GM21515 (cell line): ENCODE results near the gene GPD1L.
"Not testable (repeated sequence)": the region's sequence is repeated elsewhere in the genome, so short reads cannot be mapped to it uniquely, and the experiment has no call there.

Experiments used
- ATAC-seq: cut with Tn5 transposase; IDR thresholded peaks from one replicate; pipeline ENCODE4 v1.9.1; 2021; ENCODE audit not compliant: unreplicated experiment

The GPD1L gene

DNA sequence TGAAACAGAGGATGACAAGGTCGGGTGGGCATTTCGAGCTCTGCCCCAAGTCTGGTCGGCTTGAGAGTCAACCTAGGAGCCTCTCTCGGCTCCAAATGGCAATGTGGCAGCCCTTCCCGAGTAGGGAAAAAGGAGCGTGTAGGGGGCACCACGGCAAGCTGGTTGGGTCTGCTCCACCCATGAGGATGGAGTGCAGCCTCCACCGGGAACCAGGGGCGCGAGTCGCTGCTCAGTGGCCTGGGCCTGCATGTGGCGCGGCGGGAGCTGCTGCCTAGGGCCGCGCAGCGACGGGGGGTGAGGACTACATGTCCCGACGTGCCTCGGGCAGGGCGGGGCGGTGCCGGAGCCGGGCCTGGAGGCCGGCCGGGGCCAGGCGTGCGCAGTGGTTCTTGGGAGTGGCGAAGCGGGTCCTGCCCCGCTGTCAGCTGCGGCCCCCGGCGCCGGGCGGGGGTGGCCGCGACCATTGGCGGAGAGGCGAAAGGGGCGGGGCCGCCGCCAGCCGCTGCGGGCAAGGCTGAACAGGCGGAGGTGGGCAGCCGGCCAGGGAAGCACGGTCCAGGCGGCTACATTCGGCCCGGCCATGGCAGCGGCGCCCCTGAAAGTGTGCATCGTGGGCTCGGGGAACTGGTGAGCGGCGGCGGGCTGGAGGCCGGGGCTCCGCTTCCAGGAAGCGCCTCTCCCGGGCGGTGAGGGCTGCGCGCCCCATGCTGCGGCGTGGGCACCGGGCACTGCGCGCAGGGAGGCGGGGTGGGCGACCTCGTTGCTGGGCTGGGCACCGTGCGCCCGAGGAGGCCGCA is at the start of gene GPD1L:
Gene GPD1L (plus strand): TSS at position 489 of the 797 bp plus-strand sequence. CDS start 92 bp downstream, at position 581.
- ATAC-seq = peak; percentile 100

DNA sequence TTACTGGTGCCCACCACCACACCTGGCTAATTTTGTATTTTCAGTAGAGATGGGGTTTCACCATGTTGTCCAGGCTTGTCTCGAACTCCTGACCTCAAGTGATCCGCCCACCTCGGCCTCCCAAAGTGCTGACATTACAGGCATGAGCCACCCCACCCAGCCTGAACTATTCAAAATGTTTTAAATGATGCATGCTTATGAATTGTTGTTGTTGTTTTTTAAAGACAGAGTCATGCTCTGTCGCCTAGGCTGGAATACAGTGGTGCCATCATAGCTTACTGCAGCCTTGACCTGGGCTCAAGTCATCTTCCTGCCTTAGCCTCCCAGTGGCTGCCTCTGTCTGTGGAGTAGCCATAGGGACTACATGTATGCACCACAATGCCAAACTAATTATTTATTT is 48.0 kb upstream of the GPD1L start:
- ATAC-seq = not testable (repeated sequence)

DNA sequence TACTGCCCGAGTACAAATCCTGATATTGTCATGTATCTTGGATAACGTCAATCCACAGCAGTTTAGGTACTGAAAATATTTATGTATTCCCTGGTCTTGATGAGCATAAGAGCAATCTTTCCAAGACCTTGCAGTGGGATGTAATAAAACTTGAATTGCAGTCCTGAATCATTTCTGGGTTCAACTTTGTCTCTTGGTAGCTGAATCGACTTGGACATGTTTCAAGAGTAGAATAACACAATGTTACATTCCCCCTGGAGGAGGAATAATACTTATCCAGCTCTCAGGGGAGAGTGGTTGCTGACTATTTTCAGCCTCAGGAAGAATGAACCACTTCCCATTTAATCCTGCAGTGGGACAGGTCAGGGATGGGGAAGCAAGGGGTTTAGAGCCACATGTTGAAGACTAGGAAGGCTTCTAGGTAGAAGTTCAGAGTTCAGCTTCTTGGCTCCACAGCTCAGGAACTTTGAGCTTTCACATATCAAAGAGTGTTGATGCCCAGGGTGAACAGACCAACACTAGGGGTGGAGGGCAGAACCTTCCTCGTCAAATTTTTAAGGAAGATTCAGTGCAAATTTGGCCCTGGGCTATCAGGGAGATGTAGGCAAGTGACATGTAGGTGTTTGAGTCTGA is 43.4 kb upstream of the GPD1L start:
- ATAC-seq = no peak

DNA sequence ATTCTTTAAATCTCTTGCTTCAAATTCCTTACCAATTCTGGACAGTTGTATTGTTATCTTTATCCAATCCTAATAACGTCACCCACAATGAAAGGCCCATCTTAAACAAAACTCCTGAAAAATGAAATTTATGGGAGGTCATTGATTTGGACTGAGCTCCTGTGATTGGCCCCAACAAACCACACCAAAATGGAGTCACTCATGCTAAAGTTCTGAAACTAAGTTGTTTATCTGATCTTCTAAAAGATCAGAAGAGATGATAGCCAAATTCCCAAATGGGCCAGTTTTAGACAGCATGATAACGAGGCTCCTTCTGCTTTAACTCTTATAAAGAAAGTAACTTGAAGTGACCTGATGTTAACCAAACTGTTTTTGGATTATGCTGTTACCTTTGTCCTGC is 39.7 kb upstream of the GPD1L start:
- no peak for ATAC-seq

DNA sequence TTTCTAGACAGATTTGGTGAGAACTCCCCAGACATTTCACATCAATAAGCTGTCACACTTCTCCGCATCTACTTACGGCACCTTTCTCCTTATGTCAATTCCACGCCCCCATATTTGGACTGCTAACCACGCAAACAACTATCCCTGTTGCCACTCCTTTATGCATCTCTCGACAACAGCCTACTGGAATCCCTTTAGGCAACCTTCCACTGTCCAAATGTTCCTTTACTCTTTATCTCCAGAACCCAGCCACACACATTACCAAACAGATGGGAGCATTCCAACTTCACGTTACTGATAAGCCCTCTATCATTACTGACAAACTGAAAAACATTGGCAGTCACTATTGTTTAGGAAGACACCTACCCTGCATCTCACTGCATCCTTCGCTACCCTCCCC is 32.2 kb upstream of the GPD1L start:
- ATAC-seq = not testable (repeated sequence)

DNA sequence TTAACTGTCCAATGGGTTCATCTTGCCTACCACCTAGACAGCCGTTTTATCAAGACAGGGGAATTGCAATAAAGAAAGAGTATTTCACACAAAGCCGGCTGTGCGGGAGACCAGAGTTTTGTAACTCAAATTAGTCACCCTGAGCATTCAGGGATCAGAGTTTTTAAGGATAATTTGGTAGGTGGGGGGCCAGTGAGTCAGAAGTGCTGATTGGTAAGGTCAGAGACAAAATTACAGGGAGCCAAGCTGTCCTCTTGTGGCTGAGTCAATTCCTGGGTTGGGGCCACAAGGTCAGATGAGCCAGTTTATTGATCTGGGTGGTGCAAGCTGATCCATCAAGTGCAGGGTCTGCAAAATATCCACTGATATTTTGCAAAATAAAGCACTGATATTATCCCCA is 29.9 kb upstream of the GPD1L start:
- ATAC-seq = no peak

DNA sequence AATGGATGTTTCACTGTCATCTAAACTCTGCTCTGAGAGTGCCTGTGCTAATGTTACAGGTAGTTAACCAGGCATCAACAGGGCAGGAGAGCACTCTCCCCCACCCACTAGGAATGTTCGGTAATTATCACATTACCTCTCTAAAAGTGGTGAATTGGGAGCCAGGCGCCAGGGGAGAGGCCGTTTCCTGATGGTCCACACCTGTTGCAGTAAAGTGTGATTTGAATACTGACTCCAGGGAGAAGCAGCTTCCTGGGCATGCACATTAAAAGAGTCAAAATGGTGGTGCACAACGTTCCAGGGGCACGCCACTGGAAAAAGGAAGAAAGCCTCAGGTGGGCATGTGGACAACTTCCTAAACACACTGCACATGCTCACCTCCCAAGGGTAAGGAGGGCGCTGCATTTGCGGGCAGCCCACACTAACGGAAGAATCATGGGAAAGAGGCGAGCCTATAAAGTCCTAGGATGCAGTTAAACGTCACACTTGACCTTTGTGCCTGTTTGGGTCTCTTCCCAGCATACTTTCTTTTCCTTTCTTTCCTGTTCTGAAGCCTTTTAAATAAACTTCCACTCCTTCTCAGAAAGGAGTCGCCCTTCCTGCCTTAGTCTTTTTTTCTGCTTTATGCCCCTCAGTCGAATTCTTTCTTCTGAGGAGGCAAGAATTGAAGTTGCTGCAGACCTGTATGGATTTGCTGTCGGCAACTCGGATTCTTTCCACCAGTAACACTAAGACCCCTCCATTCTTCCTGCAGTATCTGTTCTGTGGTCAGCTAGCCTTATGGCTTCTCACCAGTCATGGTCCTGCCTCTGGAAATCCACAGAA is 28.9 kb upstream of the GPD1L start:
- no peak for ATAC-seq

DNA sequence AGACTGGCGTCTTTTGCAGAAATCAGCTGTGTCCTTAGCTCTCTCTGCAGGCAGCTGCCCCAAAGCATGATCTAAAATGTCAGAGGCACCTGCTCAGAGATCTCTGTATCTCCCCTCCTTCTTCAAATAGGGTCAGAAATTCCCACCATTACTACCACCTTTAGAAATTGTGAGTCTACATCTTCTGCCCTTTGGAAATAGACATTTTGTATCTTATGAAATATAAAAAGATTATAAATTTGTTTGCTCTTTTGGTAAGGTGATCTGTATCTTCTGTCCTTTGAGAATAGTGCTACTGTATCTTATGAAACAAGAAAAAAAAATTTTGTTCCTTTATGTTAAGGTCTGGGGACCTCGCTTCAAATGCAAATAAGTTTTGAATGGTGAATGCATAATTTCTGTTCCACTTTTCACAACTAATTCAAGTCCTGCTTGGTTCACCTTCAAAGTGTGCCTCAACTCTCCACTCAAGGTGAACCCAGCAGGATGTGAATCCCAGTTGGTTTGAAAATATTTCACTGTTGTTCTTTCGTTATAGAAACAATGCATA is 28.3 kb upstream of the GPD1L start:
- ATAC-seq = no peak

DNA sequence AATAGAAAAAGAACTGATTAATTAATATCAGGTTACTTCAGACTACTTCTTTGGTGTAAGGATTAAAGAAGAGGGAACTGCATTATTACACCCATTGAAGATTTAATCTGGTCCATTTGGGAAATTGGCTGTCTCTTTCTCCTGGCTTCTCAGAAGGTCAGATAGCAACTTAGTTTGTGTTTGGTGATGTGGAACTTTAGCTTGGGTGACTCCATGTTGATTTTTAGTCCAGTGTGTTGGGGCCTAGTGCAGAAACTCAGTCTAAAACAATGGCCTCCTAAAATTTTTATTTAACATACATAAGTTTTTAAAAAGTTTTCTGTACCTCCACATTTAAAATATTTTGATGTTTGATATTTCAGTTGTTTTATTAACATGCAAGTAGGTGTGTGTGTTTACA is 27.6 kb upstream of the GPD1L start:
- ATAC-seq = no peak

DNA sequence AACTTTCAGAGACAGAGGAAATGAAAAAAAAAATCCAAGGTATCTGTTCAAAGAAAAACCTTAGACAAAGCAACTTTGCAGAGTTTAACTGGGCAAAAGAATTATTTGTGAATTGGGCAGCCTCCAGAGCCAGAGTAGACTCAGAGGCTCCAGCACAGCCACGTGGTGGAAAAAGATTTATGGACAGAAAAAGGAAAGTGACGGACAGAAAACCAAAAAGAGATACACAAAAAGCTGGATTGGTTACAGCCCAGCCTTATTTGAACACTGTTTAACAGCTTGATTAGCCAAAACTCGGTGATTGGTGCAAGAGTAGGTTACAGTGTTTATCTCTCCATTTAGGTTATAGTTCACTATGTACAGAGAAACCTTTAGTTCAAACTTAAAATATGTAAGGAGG is 23.7 kb upstream of the GPD1L start:
- no peak for ATAC-seq

DNA sequence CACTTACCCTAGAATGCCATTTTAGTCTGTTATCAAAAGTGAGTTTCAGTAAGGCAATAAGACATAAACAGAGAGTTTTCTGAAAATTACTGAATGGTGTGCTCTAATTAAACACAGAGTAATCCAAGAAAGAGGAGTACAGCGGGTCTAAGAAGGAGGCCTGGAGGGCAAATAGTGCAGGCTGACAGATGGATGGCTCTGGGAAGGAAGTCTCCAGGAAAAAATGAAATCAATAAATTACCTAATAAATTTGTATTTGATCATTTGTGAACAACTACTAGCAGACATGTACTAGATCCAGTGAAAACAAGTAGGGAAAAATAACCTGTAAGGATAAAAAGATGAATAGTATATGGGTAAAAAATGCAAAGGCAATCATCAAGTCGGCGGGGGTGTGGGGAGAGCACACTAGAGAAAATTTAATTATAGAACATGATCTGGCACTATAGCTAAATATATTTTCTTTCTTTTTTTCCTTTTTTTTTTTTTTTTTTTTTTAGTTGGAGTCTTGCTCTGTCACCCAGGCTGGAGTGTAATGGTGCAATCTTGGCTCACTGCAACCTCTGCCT is 22.6 kb upstream of the GPD1L start:
- ATAC-seq = no peak

DNA sequence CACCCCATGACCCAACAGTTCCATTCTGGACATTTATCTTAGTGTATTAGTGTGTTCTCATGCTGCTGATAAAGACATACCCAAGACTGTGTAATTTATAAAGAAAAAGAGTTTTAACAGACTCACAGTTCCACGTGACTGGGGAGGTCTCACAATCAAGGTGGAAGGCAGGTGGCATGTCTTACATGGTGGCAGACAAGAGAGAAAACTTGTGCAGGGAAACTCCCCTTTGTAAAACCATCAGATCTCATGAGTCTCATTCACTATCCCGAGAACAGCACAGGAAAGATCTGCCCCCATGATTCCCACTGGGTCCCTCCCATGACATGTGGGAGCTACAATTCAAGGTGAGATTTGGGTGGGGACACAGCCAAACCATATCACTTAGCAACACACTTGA is 21.6 kb upstream of the GPD1L start:
- no peak for ATAC-seq

DNA sequence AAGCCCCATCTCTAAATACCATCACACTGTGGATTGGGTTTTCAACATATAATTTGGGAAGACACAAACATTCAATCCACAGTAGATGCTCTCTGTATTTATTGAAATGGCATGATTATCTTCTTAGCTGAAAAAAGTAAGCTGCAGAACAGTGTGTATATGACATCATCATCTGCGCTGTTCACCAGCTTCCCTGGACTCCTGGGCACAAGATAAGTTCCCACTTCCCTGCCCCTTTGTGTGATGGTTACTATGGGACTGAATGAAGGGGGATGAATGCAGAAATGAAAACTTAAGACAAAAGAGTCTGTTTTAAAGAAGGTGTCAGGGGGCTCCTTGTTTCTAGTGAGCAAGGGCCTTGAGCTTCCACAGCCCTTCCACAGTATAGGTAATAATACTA is 20.0 kb upstream of the GPD1L start:
- no peak for ATAC-seq

DNA sequence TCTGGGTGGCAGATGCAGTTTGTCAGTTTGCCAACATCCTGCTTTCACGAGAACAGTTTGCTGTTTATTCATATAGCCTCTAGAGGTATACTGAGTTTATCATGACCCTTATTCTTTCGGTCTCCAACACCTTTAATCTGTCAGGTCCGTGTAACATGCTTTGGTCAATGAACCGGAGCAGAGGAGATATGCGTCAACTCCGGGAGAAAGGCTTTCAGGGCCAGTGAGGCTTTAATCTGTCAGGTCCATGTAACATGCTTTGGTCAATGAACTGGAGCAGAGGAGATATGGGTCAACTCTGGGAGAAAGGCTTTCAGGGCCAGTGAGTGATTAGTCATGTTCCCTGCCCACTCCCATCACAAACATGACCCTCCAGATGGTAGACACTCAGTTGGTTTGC is 16.9 kb upstream of the GPD1L start:
- no peak for ATAC-seq

DNA sequence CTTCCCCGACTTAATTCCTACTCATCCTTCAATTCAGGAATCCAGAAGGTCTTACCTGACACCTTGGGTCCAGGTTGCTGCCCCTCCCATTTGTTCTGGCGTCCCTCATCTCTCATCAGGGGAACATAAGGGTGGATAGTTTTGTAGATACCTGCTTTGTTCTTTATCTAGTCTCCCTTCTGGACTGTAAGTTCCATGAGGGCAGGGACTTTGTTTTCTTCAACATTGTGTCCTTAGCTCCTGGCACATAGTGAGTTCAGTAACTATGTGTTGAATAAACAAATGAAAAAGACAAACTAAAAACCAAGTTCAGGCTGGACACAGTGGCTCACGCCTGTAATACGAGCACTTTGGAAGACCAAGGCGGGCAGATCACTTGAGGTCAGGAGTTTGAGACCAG is 13.2 kb upstream of the GPD1L start:
- ATAC-seq = no peak

DNA sequence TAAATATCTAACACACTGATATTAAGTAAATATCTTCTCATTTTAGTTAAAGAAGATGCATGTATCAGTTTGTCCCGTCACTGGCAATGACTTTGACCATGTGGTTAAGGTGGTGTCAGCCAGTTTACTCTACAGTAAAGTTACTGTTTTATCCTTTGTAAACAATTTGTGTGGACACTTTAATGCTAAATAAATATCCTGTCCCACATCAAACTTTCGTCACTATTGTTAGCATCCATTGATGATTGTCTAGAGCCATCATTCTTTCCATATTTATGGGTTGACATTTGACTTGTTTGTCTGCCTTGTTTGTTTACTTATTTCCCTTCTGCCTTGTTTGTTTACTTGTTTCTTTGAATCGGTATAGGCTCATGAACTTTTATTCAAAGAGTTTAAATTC is 11.0 kb upstream of the GPD1L start:
- no peak for ATAC-seq

DNA sequence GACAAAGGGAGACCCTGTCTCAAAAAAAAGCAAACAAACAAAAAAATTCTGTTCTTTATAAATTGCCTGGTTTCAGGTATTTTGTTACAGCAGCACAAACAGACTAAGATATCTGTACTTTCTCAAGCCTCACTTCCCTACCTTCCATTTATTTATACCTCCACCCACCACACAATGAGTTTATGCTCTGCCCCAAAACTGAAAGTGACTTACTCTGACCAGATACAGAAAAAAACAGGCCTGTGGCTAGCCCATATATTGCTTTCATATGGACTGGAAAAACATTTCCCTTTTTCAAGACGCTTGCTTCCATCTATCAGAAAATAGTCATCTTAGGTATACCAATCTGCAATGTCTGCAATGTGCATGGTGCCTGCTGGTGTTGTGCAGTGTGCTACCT is 8.7 kb upstream of the GPD1L start:
- ATAC-seq = peak; percentile 84

DNA sequence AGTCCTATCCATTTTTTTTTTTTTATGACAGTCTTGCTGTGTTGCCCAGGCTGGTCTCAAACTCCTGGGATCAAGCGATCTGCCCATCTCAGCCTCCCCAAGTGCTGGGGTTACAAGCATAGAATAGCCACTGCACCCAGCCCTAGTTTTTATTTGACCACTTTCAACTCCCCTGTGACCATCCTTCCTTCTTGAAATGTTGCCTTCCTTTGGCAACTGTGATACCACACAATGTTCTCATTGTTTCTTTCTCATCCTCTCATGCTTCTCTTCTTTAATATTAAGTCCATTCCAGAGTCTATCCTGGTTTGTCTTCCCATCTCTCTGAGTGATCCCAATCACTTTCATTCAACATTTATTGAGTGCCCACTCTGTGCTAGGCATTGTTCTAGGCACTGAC is 7.9 kb upstream of the GPD1L start:
- ATAC-seq = no peak

DNA sequence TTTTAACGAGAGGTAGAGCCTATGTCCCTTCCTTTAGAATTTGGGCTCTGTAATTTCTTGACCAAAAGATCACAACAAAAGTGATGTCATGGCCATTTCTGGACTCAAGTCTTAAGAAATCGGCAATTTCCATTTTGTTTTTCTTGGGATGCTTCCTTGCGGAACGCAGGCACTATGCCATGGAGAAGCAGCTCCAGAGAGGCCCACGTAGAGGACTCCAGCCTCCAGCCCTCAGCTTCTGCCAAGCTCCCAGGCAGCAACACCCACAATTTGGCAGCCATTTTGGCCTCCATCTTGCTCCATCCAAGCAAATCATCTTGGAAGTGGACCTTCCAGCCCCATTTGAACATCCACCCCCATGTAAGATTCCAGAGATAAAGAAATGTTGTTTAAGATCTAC is 6.0 kb upstream of the GPD1L start:
- ATAC-seq = no peak

DNA sequence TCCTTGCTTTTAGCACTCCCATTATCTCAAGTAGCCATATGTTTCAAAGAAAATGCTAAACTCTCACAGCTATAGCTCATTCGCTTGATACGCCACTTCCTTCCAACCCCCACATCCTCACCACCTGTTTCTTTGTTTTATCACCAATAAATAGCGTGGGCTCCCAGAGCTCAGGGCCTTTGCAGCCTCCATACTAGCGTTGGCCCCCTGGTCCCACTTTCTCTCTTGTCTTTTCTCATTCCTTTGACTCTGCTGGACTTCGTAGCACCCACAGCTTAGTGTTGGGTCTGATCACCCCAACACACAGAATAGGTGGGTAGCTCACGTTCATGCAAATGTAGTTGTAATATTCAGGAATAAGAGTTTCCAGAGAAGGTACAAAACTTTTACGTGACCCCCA is 4.1 kb upstream of the GPD1L start:
- no peak for ATAC-seq

DNA sequence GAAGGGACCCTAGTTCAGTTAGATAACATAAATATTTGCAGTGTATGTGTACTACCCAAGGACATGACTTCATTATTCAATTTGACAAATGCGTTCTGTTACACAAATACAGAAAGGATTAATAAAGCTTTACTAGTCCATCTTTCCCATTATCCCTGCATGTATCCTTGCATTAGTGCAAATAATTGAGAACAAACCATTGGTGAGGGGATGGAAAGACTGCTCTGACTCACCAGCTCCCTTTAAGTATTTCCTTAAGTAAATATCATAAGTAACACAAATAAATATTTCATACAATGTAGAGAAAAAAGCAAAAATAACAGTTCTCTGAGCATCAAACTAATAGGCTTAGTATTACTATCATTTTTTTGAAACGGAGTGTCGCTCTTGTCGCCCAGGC is 1.9 kb upstream of the GPD1L start:
- no peak for ATAC-seq
